SKM-1 (cell line): Measurements from ENCODE around the gene SYTL4.
"Not testable (repeated sequence)": the region's sequence is repeated elsewhere in the genome, so short reads cannot be mapped to it uniquely, and the experiment has no call there.

Source experiments
- DNase-seq: peaks from one replicate; lab custom pipeline; 2025; ENCODE audit not compliant: unreplicated experiment; lab: John Stamatoyannopoulos, UW

SYTL4 gene

DNA sequence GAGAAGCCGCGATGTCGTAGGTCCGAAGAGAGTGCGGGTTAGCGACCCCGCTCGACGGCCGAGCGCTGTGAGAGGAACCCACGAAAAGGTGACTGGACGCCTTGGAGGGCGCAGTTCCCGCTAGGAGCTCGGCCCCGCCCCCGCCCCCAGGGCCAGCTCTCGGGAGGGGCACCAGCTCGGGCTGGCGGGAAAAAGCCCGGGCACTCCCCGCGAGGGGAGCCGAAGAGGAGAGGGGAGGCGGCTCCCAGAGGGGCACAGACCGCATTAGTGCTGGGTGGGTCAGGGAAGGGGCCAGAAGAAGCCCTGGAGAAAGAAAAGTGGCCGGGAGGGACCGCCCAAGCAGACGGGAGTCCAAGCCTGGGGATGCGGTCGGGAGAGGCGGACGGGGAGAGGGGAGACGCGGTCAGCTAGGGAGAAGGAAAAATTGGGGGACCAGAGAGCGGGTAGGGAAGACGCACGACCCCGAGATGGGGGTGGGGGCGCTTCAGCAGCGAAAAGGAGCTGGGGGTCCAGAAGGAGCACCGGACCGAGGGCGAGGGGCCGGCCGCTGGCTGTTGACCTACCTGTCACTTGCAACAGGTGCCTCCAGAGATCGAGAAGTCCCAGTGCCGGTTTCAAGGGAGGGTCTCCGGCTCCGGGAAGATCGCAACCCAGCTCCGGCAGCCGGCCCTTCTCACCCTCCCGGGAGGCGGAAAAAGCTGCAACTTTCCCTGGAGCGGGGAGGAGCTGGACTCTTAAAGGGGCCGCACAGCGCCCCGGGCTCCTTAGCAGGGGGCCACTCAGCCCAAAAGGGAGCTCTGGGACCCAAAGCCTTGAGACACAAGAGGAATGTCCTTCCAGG is at the start of gene SYTL4:
TSS of gene SYTL4 (minus strand) at position 681 of the 841 bp plus-strand sequence. CDS start 30,084 bp downstream, outside the sequence.
- no peak for DNase-seq

GRCh38 chrX:100769439-100769838 is 37.5 kb upstream of the SYTL4 start:
- DNase-seq: not testable (repeated sequence)

- no peak for DNase-seq
Measured at GRCh38 chrX:100768679-100769338, 36.9 kb upstream of the SYTL4 start.

GRCh38 chrX:100750883-100751282 is 19.0 kb upstream of the SYTL4 start:
- no peak for DNase-seq

DNA sequence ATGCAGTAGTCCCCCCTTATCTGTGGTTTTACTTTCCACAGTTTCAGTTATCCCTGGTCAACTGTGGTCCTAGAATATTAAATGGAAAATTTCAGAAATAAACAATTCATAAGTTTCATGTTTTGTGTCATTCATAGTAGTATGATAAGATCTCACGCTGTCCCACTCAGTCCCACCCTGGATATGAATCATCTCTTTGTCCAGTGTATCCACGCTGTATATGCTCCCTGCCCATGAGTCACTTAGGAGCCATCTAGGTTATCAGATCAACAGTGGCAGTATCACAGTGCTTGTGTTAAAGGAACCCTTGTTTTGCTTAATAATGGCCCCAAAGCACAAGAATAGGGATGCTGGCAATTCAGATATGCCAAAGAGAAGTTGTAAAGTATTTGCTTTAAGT is 16.2 kb upstream of the SYTL4 start:
- DNase-seq: no peak

DNA sequence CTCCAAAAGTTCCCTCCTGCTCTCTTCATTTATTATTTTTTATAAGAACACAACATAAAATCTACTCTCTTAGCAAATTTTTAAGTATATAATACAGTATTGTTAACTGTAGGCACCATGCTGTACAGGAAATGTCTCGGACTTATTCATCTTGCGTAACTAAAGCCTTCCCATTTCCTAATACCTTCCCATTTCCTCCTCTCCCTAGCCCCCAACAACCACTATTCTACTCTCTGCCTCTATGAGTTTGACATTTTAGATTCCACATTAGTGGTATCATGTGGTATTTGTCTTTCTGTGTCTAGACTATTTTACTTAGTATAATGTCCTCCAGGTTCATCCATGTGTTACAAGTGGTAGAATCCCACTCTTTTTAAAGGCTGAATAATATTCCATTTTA is 15.8 kb upstream of the SYTL4 start:
- no peak for DNase-seq

GRCh38 chrX:100747090-100747489 is 15.2 kb upstream of the SYTL4 start:
- no peak for DNase-seq

DNA sequence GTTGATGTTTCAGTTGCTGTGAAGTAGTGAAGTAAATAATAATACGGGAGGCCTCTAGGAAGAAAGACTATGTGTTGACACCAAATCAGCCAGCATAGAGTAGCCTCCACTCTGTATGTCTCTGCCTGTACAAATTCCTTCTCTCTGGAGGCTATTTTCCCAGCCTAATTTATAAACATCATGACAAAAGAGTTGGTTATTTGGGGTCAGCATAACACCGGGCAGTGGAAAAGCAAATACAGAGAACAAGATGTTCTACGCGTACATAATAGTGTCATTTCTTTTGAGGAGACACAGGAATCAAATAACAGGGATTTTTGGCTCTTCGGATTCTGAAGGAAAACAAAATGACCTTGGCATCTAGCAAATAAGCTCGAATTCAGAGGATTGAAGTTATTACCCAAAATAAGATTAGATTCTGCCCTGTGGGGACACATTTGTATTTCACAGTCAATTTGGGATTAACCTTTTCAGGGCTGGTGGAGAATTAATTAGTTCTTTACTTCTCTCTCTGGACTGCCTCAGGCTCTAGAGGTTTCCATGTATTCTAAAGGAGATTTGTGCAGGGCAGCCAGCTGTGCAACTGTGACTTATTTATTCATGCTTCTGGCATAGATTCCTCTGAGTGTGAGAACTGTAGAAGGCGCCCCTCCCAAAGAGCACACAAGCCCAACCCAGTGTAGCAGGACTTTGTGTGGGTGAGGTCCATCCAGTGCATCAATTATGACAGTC is 14.1 kb upstream of the SYTL4 start:
- no peak for DNase-seq

DNA sequence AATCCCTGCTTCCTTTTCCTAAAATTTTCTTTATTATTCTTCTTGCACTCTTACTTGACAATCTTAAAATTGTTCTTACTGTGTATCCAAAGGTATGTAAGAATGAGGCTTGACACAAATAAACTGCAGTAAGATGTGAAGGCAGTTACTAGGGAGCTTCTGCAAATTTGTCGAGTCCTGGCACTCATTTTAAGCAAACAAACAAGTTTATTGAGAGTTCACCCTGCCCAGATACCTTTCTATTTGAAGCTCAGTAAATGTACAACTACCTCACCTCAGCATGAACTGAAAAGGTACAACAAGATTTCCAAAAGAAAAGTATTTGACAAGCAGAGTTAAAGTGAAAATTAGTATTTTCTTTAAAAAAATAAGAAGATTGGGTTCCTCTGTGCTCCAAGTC is 13.3 kb upstream of the SYTL4 start:
- DNase-seq: no peak

GRCh38 chrX:100743009-100743607 is 11.2 kb upstream of the SYTL4 start:
- no peak for DNase-seq

DNA sequence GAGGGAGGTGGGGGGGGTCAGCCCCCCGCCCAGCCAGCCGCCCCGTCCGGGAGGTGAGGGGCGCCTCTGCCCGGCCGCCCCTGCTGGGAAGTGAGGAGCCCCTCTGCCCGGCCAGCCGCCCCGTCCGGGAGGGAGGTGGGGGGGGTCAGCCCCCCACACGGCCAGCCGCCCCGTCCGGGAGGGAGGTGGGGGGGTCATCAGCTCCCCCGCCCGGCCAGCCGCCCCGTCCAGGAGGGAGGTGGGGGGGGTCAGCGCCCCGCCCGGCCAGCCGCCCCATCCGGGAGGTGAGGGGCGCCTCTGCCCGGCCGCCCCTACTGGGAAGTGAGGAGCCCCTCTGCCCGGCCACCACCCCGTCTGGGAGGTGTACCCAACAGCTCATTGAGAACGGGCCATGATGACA is 7.9 kb downstream of the SYTL4 start:
- DNase-seq: not testable (repeated sequence)

DNA sequence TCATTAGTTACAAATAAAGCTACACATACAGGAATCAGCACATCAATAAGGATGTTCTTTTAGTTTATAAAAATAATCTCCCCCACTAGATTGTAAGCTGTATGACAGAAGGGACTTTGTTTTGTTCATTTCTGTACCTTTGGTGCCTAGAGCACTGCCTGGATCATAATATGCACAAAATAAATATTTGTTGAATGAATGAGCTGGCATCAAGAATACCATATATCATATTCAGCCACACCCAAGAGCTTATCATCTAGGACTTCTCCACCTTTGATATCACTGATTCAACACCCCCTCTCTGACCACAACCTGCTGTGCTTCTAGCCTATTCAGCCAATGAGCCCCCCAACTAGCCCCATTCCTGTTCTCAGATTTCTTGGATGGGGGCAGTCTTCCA is 10.6 kb downstream of the SYTL4 start:
- DNase-seq: no peak

DNA sequence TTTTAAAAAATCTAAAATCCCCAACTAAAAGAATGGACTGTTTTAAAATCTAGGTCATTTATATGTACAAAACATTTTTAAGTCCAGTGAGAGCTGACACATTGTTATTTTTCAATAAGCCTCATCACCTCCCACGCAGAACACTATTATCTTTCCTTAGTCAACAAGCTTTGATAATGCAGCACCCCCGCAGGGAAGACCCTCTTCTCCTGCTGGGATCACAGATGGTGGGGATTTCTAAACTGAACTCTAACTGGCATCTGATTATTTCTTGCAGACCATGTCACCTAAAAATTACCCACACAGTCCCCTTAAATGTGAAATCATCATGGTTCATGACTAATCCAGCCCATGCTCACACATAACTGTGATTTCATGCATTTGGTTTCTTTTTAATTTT is 11.6 kb downstream of the SYTL4 start:
- DNase-seq: no peak

GRCh38 chrX:100719139-100719538 is 12.8 kb downstream of the SYTL4 start:
- no peak for DNase-seq

DNA sequence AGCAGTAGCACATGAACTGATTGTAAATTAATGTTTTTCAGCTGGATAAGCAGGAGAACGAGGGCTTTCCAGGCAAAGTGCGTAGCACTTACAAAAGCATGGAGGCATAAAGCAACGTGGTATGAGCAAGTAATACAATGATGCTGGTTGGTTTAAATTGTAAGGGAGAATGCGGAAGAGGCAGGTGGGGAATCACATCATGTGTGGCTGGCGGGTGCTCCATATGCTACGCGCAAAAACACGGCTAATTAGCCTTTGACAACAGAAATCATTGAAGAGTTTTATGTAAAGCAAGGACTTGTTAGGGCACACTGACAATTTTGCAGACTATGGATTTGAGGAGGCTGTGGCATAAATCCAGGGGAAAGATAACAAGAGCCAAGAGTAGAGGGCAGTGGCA is 14.6 kb downstream of the SYTL4 start:
- DNase-seq: no peak

GRCh38 chrX:100710816-100711215 is 21.1 kb downstream of the SYTL4 start:
- DNase-seq: no peak

DNA sequence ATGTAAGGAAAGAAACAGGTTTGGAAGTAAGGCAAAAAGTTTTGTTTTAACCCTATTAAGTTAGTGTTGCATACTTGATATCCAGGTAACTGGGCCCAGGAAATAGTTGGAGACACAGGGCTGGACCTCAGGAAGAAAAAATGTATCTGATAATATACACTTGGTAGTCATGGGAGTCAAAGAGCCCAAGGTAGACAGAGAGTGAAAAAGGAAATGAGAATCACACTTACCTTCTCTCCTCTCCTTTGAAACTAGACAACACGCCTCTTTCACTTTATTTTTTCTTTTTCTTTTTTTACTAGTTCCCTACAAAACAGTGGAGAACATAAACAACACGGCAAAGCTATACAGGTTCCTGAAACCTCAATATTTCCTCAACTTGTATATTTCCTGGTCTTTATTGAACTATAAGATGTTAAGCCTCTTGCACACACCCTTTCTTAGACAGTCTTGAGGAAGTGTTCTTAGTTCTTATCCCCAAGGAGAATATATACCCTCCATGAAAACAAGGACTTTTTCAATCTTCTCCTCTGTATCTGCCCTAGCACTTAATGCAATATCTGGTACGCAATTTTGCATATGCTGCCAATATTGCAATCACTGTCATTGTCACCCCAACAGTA is 27.2 kb downstream of the SYTL4 start:
- DNase-seq: no peak

DNA sequence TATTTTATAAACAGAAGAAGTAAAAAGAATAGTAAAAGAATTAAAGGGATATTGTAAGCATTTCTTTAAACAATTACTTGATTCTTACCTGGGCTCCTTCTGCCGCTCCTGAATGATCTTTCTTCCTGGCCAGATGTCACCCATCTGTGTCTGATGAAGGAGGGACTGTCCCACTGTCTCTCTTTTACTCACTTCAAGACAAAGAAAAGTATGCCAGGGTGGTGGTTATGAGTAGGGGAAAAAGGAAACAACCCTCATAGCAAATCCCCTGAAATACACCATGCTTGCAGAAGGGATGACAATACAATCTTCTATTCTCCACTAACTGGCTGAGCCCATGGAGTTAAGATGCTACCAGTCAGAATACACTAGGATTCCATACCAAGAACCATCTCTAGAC is 31.1 kb downstream of the SYTL4 start:
- DNase-seq: no peak

DNA sequence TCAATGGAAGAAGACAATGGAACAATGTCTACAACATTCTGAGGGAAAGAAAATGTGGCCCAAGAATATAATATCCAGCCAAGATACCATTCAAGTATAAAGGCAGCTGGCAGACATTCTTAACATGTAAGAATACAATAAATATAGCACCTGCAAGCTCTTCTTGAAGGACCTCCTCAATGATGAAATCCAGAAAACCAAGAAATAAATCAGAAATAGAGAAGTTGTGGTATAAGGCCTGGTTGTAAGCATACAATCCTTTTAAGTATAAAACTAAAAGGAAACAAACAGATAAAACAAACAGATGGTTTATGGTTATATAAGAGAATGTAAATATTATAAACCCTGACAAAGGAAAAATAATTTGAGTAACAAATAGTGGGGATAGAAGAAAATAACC is 33.4 kb downstream of the SYTL4 start:
- DNase-seq: no peak

- DNase-seq: no peak
Measured at GRCh38 chrX:100696699-100697351, 35.1 kb downstream of the SYTL4 start.
